Common myeloid progenitor, CD34-positive (primary cell): ENCODE measurements around the gene FBXO24.

Experiments used
- CTCF ChIA-PET: fragments of 350-600 bp; sonication (Branson Sonifier 250); formaldehyde crosslinking; loops from one replicate; lab custom pipeline; 2021; ENCODE audit warnings: antibody characterized with exemption; lab: Charles Lee
- POLR2A ChIA-PET: fragments of 350-600 bp; sonication (Branson Sonifier 250); formaldehyde crosslinking; loops from one replicate; lab custom pipeline; 2021; ENCODE audit warnings: antibody characterized with exemption; lab: Charles Lee
- DNase-seq, 3 donors: peaks; one replicate each; pipeline versions ENCODE4 v3.0.0 to v3.0.0-alpha.2; 2013
- H3K27ac ChIP-seq, 2 experiments: 1 replicate in 1 of 2; 2 replicates in 1 of 2; pipeline ENCODE4 v1.7.0; 2013; ENCODE audit warnings: inconsistent platforms in 2 of 2, low read length in 2 of 2, mild to moderate bottlenecking in 2 of 2, low read depth in 1 of 2, moderate library complexity in 1 of 2; ENCODE audit not compliant: severe bottlenecking in 2 of 2, insufficient read depth in 1 of 2, poor library complexity in 1 of 2
- H3K27me3 ChIP-seq, 5 experiments: replicated peaks in 2 of 5; 1 replicate in 3 of 5; 2 replicates in 2 of 5; pipeline versions ENCODE4 v1.6.1 to v1.7.0; 2013; ENCODE audit warnings: low read length in 4 of 5, mild to moderate bottlenecking in 2 of 5, moderate library complexity in 2 of 5, inconsistent platforms in 1 of 5; ENCODE audit not compliant: insufficient read depth in 5 of 5, control insufficient read depth in 4 of 5
- H3K36me3 ChIP-seq, 4 experiments: 1 replicate in 2 of 4; 2 replicates in 2 of 4; pipeline versions ENCODE4 v1.6.1 to v1.7.0; 2013; ENCODE audit warnings: low read length in 3 of 4, control low read depth in 1 of 4, mild to moderate bottlenecking in 1 of 4; ENCODE audit not compliant: control insufficient read depth in 4 of 4, insufficient read depth in 4 of 4
- H3K4me1 ChIP-seq, 4 experiments: 1 replicate in 3 of 4; 2 replicates in 1 of 4; pipeline versions ENCODE4 v1.6.1 to v1.7.1; 2013; ENCODE audit warnings: low read length in 3 of 4, mild to moderate bottlenecking in 3 of 4, control low read depth in 1 of 4, inconsistent platforms in 1 of 4, moderate library complexity in 1 of 4; ENCODE audit not compliant: control insufficient read depth in 4 of 4, insufficient read depth in 4 of 4; ENCODE audit errors: control extremely low read depth in 1 of 4
- H3K4me3 ChIP-seq, 7 experiments: 1 replicate in 4 of 7; 2 replicates in 3 of 7; pipeline versions ENCODE4 v1.5.1 to v1.7.0; 2013; ENCODE audit warnings: mild to moderate bottlenecking in 7 of 7, low read length in 6 of 7, moderate library complexity in 6 of 7, inconsistent platforms in 2 of 7, low read depth in 2 of 7, control low read depth in 1 of 7; ENCODE audit not compliant: insufficient read depth in 4 of 7, control insufficient read depth in 1 of 7; ENCODE audit errors: extremely low read depth in 1 of 7
- H3K9me3 ChIP-seq, 5 experiments: 1 replicate in 4 of 5; 2 replicates in 1 of 5; pipeline versions ENCODE4 v1.6.1 to v1.7.1; 2013; ENCODE audit warnings: low read length in 4 of 5, mild to moderate bottlenecking in 2 of 5, inconsistent platforms in 1 of 5, low read depth in 1 of 5, moderate library complexity in 1 of 5; ENCODE audit not compliant: control insufficient read depth in 4 of 5, insufficient read depth in 2 of 5; ENCODE audit errors: control extremely low read depth in 1 of 5
- WGBS: methylation state at CpG from one replicate; pipeline ENCODE4 v1.1.5; 2013; ENCODE audit not compliant: insufficient coverage; 5-methylcytosine and 5-hydroxymethylcytosine counted together

Gene FBXO24

GRCh38 chr7:100583132-100584053, 2.7 kb upstream of the FBXO24 start:
- no peaks in the 10 kb centered on the region for H3K9me3 ChIP-seq
- peaks cover 7 to 42% (median 35%) of the 10 kb centered on the region in 4 experiments for H3K36me3 ChIP-seq
- 0% methylated on average over 17 of the region's 23 CpGs for WGBS
- peak overlapping the region; percentile 22 to 96 (median 95) for H3K4me3 ChIP-seq
- ChIA-PET CTCF (interaction anchor here (1.0 to 12.6 kb wide), 5 partner anchors 20 to 129 kb away, joined by 4 to 242 read pairs (median 4); partner anchors contain the start of gene MOSPD3), POLR2A (interaction anchor here (0.9 to 3.8 kb wide), 3 partner anchors 13 to 154 kb away, joined by 3 to 34 read pairs (median 7); partner anchors contain the start of genes MEPCE, POP7 and ZCWPW1)
- H3K27me3 ChIP-seq: no peaks in the 10 kb centered on the region
- H3K27ac ChIP-seq: peak overlapping the region; percentile 78 to 94
- H3K4me1 ChIP-seq: peaks cover 6 to 52% (median 47%) of the 10 kb centered on the region in 4 experiments
- peak; percentile 67 to 87 (median 84) for DNase-seq

- H3K36me3 ChIP-seq: peaks cover 7 to 35% (median 28%) of the 10 kb centered on the region in 4 experiments
- H3K4me3 ChIP-seq: peak overlapping the region; percentile 94 to 96 (median 95)
- H3K27me3 ChIP-seq: no peaks in the 10 kb centered on the region
- H3K9me3 ChIP-seq: no peaks in the 10 kb centered on the region
- H3K4me1 ChIP-seq: peaks cover 6 to 52% (median 47%) of the 10 kb centered on the region in 4 experiments
- POLR2A ChIA-PET: interaction anchor here (0.6 to 3.8 kb wide), 6 partner anchors 14 to 155 kb away, joined by 3 to 34 read pairs (median 5); partner anchors contain the start of genes MEPCE, POP7 and ZCWPW1
- DNase-seq: peak in 2 of 3 donors; percentile 40 to 85
- peak overlapping the region; percentile 78 to 94 for H3K27ac ChIP-seq
- 0% methylated on average over 6 of the region's 15 CpGs for WGBS
- CTCF ChIA-PET: interaction anchor here (0.7 to 12.6 kb wide), 13 partner anchors 10 to 130 kb away, joined by 3 to 242 read pairs (median 4); partner anchors contain the start of genes MOSPD3 and PCOLCE
These were observed 2.0 kb upstream of the FBXO24 start for GRCh38 chr7:100584054-100584682.

GRCh38 chr7:100584683-100585510, 1.2 kb upstream of the FBXO24 start:
- H3K36me3 ChIP-seq: peaks cover 7 to 30% (median 23%) of the 10 kb centered on the region in 4 experiments
- DNase-seq: no peak
- no peaks in the 10 kb centered on the region for H3K9me3 ChIP-seq
- H3K4me3 ChIP-seq: peak overlapping the region; percentile 94 to 96 (median 95)
- H3K27me3 ChIP-seq: no peaks in the 10 kb centered on the region
- 2% methylated on average over 13 of the region's 20 CpGs for WGBS
- peaks cover 6 to 59% (median 49%) of the 10 kb centered on the region in 4 experiments for H3K4me1 ChIP-seq
- POLR2A ChIA-PET: interaction anchor here (0.6 to 3.8 kb wide), 6 partner anchors 14 to 156 kb away, joined by 3 to 34 read pairs (median 6); partner anchors contain the start of genes MEPCE and ZCWPW1
- peak overlapping the region; percentile 78 to 94 for H3K27ac ChIP-seq
- CTCF ChIA-PET: interaction anchor here (0.7 to 12.6 kb wide), 14 partner anchors 10 to 130 kb away, joined by 3 to 242 read pairs (median 4); partner anchors contain the start of genes MOSPD3 and PCOLCE

GRCh38 chr7:100585511-100586265, 440 bp upstream of the FBXO24 start, which contains the start of gene LRCH4:
LRCH4 (minus strand) TSS chr7:100586129; CDS start chr7:100586100, 29 bp downstream.
- WGBS: under 1% methylated on average over 58 of the region's 61 CpGs
- H3K36me3 ChIP-seq: peaks cover 6 to 22% (median 16%) of the 10 kb centered on the region in 4 experiments
- no peaks in the 10 kb centered on the region for H3K9me3 ChIP-seq
- H3K27me3 ChIP-seq: peaks cover 0 to 4% (median 0%) of the 10 kb centered on the region in 5 experiments
- CTCF ChIA-PET: interaction anchor here (1.0 to 12.6 kb wide), 19 partner anchors 9 to 130 kb away, joined by 3 to 242 read pairs (median 4); partner anchors contain the start of gene PCOLCE
- POLR2A ChIA-PET: interaction anchor here (0.8 to 3.8 kb wide), 8 partner anchors 8 to 157 kb away, joined by 3 to 34 read pairs (median 4); partner anchors contain the start of genes MEPCE, POP7 and ZCWPW1
- peak within 1 kb of the TSS; percentile 94 to 96 (median 95) for H3K4me3 ChIP-seq
- DNase-seq: no peak
- peaks cover 6 to 65% (median 52%) of the 10 kb centered on the region in 4 experiments for H3K4me1 ChIP-seq
- H3K27ac ChIP-seq: peak within 1 kb of the TSS; percentile 78 to 94

- Histone ChIP-seq H3K27ac (no peak overlapping the region), H3K4me1 (peaks cover 0 to 40% (median 32%) of the 10 kb centered on the region in 4 experiments), H3K4me3 (no peak overlapping the region), H3K36me3 (no peaks in the 10 kb centered on the region), H3K9me3 (no peaks in the 10 kb centered on the region), H3K27me3 (peaks cover 0 to 4% (median 0%) of the 10 kb centered on the region in 5 experiments)
- DNase-seq: peak; percentile 50 to 65 (median 54)
- POLR2A ChIA-PET: interaction anchor here (0.9 to 1.3 kb wide), 2 partner anchors 85 to 160 kb away, joined by 4 to 6 read pairs; partner anchors contain the start of genes GNB2 and ZCWPW1
- CTCF ChIA-PET: interaction anchor here (0.7 to 12.6 kb wide), 24 partner anchors 10 to 214 kb away, joined by 3 to 242 read pairs (median 4); partner anchors contain the start of genes MOSPD3, PCOLCE and SPACDR
- no CpG with 5 or more reads among the region's 1 CpG for WGBS
These were observed 2.3 kb downstream of the FBXO24 start for GRCh38 chr7:100588438-100588837.
